BJ (cell line): ENCODE measurements around the gene CDC42BPA. TPM values are rescaled to one million over a fixed set of nuclear protein-coding genes. Genes with fewer than 3 reads are reported as not detected.

ENCODE experiments used
- CTCF ChIA-PET: fragments of 350-600 bp; formaldehyde crosslinking; extraction: SDS; loops from one replicate; lab custom pipeline; 2021; ENCODE audit warnings: antibody characterized with exemption, inconsistent platforms; lab: Yijun Ruan, JAX
- POLR2A ChIA-PET: fragments of 300-600 bp; sonication (Branson Sonifier 250); formaldehyde crosslinking; extraction: SDS; loops from one replicate; lab custom pipeline; 2021; ENCODE audit warnings: antibody characterized with exemption; lab: Charles Lee
- DNase-seq: peaks from one replicate; pipeline ENCODE4 v3.0.0-alpha.2; 2011; ENCODE audit warnings: low read depth
- H3K27me3 ChIP-seq: 2 replicates; pipeline ENCODE4 v1.6.0; 2011; ENCODE audit warnings: low read length; ENCODE audit not compliant: control insufficient read depth, insufficient read depth
- H3K36me3 ChIP-seq: 2 replicates; pipeline ENCODE4 v1.5.1; 2011; ENCODE audit warnings: low read length; ENCODE audit not compliant: control insufficient read depth, insufficient read depth
- H3K4me3 ChIP-seq: 2 replicates; pipeline ENCODE4 v1.5.1; 2011; ENCODE audit warnings: low read depth, mild to moderate bottlenecking, control low read depth, low read length
- CTCF ChIP-seq: IDR thresholded peaks from 2 replicates; pipeline ENCODE4 v1.5.1; 2011; ENCODE audit warnings: low read depth, mild to moderate bottlenecking, control low read depth, inconsistent platforms, low read length, moderate library complexity; ENCODE audit not compliant: insufficient read depth
- polyA plus RNA-seq: library from polyadenylated mRNA; depleted of rRNA; stranded (reverse); fragments of >200 nt; gene quantifications from 2 replicates; pipeline ENCODE4 v1.2.3, GENCODE V29; 2011

Gene CDC42BPA
- polyA plus RNA-seq, 1 experiment: 17.9 TPM

GRCh38 chr1:227218870-227219573, 99.3 kb downstream of the CDC42BPA start:
- Histone ChIP-seq H3K27me3 (no peaks in the 10 kb centered on the region), H3K36me3 (no peaks in the 10 kb centered on the region), H3K4me3 (no peak overlapping the region)
- POLR2A ChIA-PET: no interaction called here
- no peak for TF ChIP-seq CTCF
- DNase-seq: no peak
- CTCF ChIA-PET: no interaction called here

- POLR2A ChIA-PET: no interaction called here
- TF ChIP-seq CTCF: no peak
- Histone ChIP-seq H3K4me3 (no peak overlapping the region), H3K36me3 (no peaks in the 10 kb centered on the region), H3K27me3 (no peaks in the 10 kb centered on the region)
- CTCF ChIA-PET: interaction anchor here (0.7 kb wide), 1 partner anchor 231 kb away, joined by 4 read pairs; no protein-coding TSS in a partner anchor
- no peak for DNase-seq
Observed at GRCh38 chr1:227215863-227216510, 102.3 kb downstream of the CDC42BPA start.

GRCh38 chr1:227214207-227214606, 104.1 kb downstream of the CDC42BPA start:
- H3K36me3 ChIP-seq: no peaks in the 10 kb centered on the region
- no peak overlapping the region for H3K4me3 ChIP-seq
- no peak for TF ChIP-seq CTCF
- CTCF ChIA-PET: no interaction called here
- POLR2A ChIA-PET: no interaction called here
- DNase-seq: no peak
- H3K27me3 ChIP-seq: no peaks in the 10 kb centered on the region

- CTCF ChIA-PET: interaction anchor here (0.8 kb wide), 1 partner anchor 21 kb away, joined by 3 read pairs; no protein-coding TSS in a partner anchor
- DNase-seq: no peak
- POLR2A ChIA-PET: no interaction called here
- TF ChIP-seq CTCF: no peak
- Histone ChIP-seq H3K36me3 (no peaks in the 10 kb centered on the region), H3K27me3 (no peaks in the 10 kb centered on the region), H3K4me3 (no peak overlapping the region)
Observed at GRCh38 chr1:227213426-227213825, 104.9 kb downstream of the CDC42BPA start.

GRCh38 chr1:227212164-227212563, 106.1 kb downstream of the CDC42BPA start:
- CTCF ChIA-PET: no interaction called here
- no peaks in the 10 kb centered on the region for H3K27me3 ChIP-seq
- no peaks in the 10 kb centered on the region for H3K36me3 ChIP-seq
- POLR2A ChIA-PET: no interaction called here
- DNase-seq: no peak
- H3K4me3 ChIP-seq: no peak overlapping the region
- no peak for TF ChIP-seq CTCF
